Keratinocyte (primary cell): Measurements from ENCODE around the gene HOMER1. TPM values are rescaled to one million over a fixed set of nuclear protein-coding genes. Genes with fewer than 3 reads are reported as not detected.

ENCODE experiments used
- DNase-seq: peaks from one replicate; pipeline ENCODE4 v3.0.0-alpha.2; 2011; ENCODE audit warnings: low read depth, missing footprints, low spot score
- FAIRE-seq: peaks from 2 replicates; lab custom pipeline; 2011; peaks lifted over from hg19 to GRCh38; lab: Jason Lieb, UNC
- H2AFZ ChIP-seq: 2 replicates; pipeline ENCODE4 v1.6.0; 2012; ENCODE audit warnings: low read length, control low read depth, inconsistent platforms; ENCODE audit not compliant: control insufficient read depth
- H3K27ac ChIP-seq: 2 replicates; pipeline ENCODE4 v1.5.1; 2011; ENCODE audit warnings: low read length; ENCODE audit not compliant: control insufficient read depth, insufficient read depth
- H3K27me3 ChIP-seq: 3 replicates; pipeline ENCODE4 v1.6.0; 2011; ENCODE audit warnings: low read length; ENCODE audit not compliant: control insufficient read depth, insufficient read depth; ENCODE audit errors: extremely low read depth
- H3K36me3 ChIP-seq, 2 experiments: 2 replicates in 1 of 2; 3 replicates in 1 of 2; pipeline ENCODE4 v1.5.1; 2011; ENCODE audit warnings: low read length in 2 of 2, mild to moderate bottlenecking in 1 of 2; ENCODE audit not compliant: control insufficient read depth in 2 of 2, insufficient read depth in 2 of 2; ENCODE audit errors: extremely low read depth in 1 of 2
- H3K4me1 ChIP-seq: 3 replicates; pipeline ENCODE4 v1.5.1; 2011; ENCODE audit warnings: low read length; ENCODE audit not compliant: control insufficient read depth, insufficient read depth; ENCODE audit errors: extremely low read depth
- H3K4me2 ChIP-seq: 3 replicates; pipeline ENCODE4 v1.6.0; 2011; ENCODE audit warnings: low read depth, low read length; ENCODE audit not compliant: control insufficient read depth, insufficient read depth; ENCODE audit errors: extremely low read depth
- H3K4me3 ChIP-seq, 3 experiments: fragments of 200-600 bp in 1 of 3; sonication (generic) in 1 of 3; 2 replicates in 2 of 3; 3 replicates in 1 of 3; pipeline ENCODE4 v1.5.1; 2011 to 2016; ENCODE audit warnings: low read length in 3 of 3, mild to moderate bottlenecking in 3 of 3, control low read depth in 2 of 3, inconsistent platforms in 1 of 3, low read depth in 1 of 3, mixed read lengths in 1 of 3, mixed run types in 1 of 3, moderate library complexity in 1 of 3; ENCODE audit not compliant: control insufficient read depth in 2 of 3, insufficient read depth in 2 of 3; ENCODE audit errors: extremely low read depth in 1 of 3
- H3K79me2 ChIP-seq: 2 replicates; pipeline ENCODE4 v1.6.0; 2012; ENCODE audit warnings: low read length; ENCODE audit not compliant: control insufficient read depth, insufficient read depth
- H3K9ac ChIP-seq: 3 replicates; pipeline ENCODE4 v1.6.0; 2011; ENCODE audit warnings: low read length; ENCODE audit not compliant: control insufficient read depth, insufficient read depth; ENCODE audit errors: extremely low read depth
- H3K9me1 ChIP-seq: 3 replicates; pipeline ENCODE4 v1.6.0; 2011; ENCODE audit warnings: low read length; ENCODE audit not compliant: control insufficient read depth, insufficient read depth; ENCODE audit errors: extremely low read depth
- H3K9me3 ChIP-seq: 2 replicates; pipeline ENCODE4 v1.5.1; 2012; ENCODE audit warnings: low read depth, low read length; ENCODE audit not compliant: control insufficient read depth
- H4K20me1 ChIP-seq: 3 replicates; pipeline ENCODE4 v1.6.0; 2011; ENCODE audit warnings: low read length; ENCODE audit not compliant: control insufficient read depth, insufficient read depth; ENCODE audit errors: extremely low read depth
- CTCF ChIP-seq, 3 experiments: IDR thresholded peaks in 1 of 3; conservative IDR thresholded peaks in 1 of 3; optimal IDR thresholded peaks in 1 of 3; 2 replicates in 2 of 3; 3 replicates in 1 of 3; pipeline versions ENCODE3 to v1.5.1; 2011; ENCODE audit warnings: low read length in 3 of 3, mild to moderate bottlenecking in 3 of 3, moderate library complexity in 2 of 3, control low read depth in 1 of 3, inconsistent platforms in 1 of 3; ENCODE audit not compliant: insufficient read depth in 2 of 3; ENCODE audit errors: extremely low read depth in 1 of 3
- EZH2 ChIP-seq: IDR thresholded peaks from one replicate; pipeline ENCODE4 v1.6.1; 2012; ENCODE audit warnings: inconsistent platforms, mild to moderate bottlenecking, low read length, moderate library complexity
- dilution Hi-C: fragments of 300-500 bp; cut with MboI; formaldehyde crosslinking; loops from one replicate; pipeline ENCODE4 v1.7.0; 2020; ENCODE audit warnings: low sequenced_read_pairs; ENCODE audit not compliant: extremely low pct_ligation_motif_present
- polyA plus RNA-seq, 5 experiments: library from polyadenylated mRNA; depleted of rRNA in 3 of 5; stranded (reverse) in 3 of 5; stranded (forward) in 1 of 5; unstranded in 1 of 5; fragments of >200 nt; gene quantifications; 1 replicate in 1 of 5; 2 replicates in 3 of 5; 3 replicates in 1 of 5; pipeline versions ENCODE4 v1.2.1 to v1.2.3, GENCODE V29; 2011 to 2012; ENCODE audit warnings: missing spikeins in 2 of 5, low read depth in 1 of 5, low replicate concordance in 1 of 5

HOMER1 gene
- polyA plus RNA-seq, 1 donor (not counting 4 experiments of a cell fraction or from before 2014, with no cell fraction given): 6.5 TPM

GRCh38 chr5:79396265-79396664, 117.7 kb downstream of the HOMER1 start:
- no peak overlapping the region for H3K27ac ChIP-seq
- H3K9me3 ChIP-seq: no peaks in the 10 kb centered on the region
- no peaks in the 10 kb centered on the region for H3K27me3 ChIP-seq
- dilution Hi-C loops: no loop called here
- FAIRE-seq (no peak), DNase-seq (no peak)
- H2AFZ ChIP-seq: no peak overlapping the region
- H3K36me3 ChIP-seq: peaks cover 0 to 2% of the 10 kb centered on the region in 2 experiments
- H3K79me2 ChIP-seq: no peaks in the 10 kb centered on the region
- no peaks in the 10 kb centered on the region for H3K9me1 ChIP-seq
- peaks cover 5% of the 10 kb centered on the region for H3K4me1 ChIP-seq
- no peak for TF ChIP-seq CTCF (optimal IDR thresholded peaks at IDR 0.05 in 1 of 3, IDR thresholded peaks at IDR 0.05 in 1 of 3, conservative IDR thresholded peaks at IDR 0.05 in 1 of 3; ENCODE audit: extremely low read depth in 1 of 3, insufficient read depth in 2 of 3, low read length in 3 of 3)
- TF ChIP-seq EZH2: no peak
- no peak overlapping the region for H3K9ac ChIP-seq
- no peak overlapping the region for H3K4me3 ChIP-seq
- H4K20me1 ChIP-seq: no peaks in the 10 kb centered on the region
- H3K4me2 ChIP-seq: no peak overlapping the region

GRCh38 chr5:79395296-79395695, 118.6 kb downstream of the HOMER1 start:
- H4K20me1 ChIP-seq: no peaks in the 10 kb centered on the region
- no peaks in the 10 kb centered on the region for H3K27me3 ChIP-seq
- no peaks in the 10 kb centered on the region for H3K9me1 ChIP-seq
- no peak overlapping the region for H3K9ac ChIP-seq
- H3K4me1 ChIP-seq: peaks cover 5% of the 10 kb centered on the region
- H3K4me2 ChIP-seq: no peak overlapping the region
- no peak for DNase-seq
- no peak overlapping the region for H2AFZ ChIP-seq
- TF ChIP-seq EZH2: no peak
- no peak for TF ChIP-seq CTCF (optimal IDR thresholded peaks at IDR 0.05 in 1 of 3, IDR thresholded peaks at IDR 0.05 in 1 of 3, conservative IDR thresholded peaks at IDR 0.05 in 1 of 3; ENCODE audit: extremely low read depth in 1 of 3, insufficient read depth in 2 of 3, low read length in 3 of 3)
- dilution Hi-C loops: no loop called here
- H3K4me3 ChIP-seq: no peak overlapping the region
- H3K36me3 ChIP-seq: peaks cover 0 to 2% of the 10 kb centered on the region in 2 experiments
- H3K9me3 ChIP-seq: no peaks in the 10 kb centered on the region
- no peak for FAIRE-seq
- no peaks in the 10 kb centered on the region for H3K79me2 ChIP-seq
- no peak overlapping the region for H3K27ac ChIP-seq
